HT1080 (cell line): ENCODE measurements around the gene AKR1C2. TPM values are rescaled to one million over a fixed set of nuclear protein-coding genes. Genes with fewer than 3 reads are reported as not detected.

Experiments
- small RNA-seq: library from RNA; depleted of rRNA; stranded (forward); fragments of <200 nt; gene quantifications from one replicate; pipeline ENCODE3, GENCODE V24; 2014
- total RNA-seq: library from RNA; depleted of rRNA; stranded (reverse); fragments of >200 nt; shearing (Covaris generic); gene quantifications from 2 replicates; pipeline ENCODE4 v1.2.3, GENCODE V29; 2014; rRNA removed

The AKR1C2 gene
- total RNA-seq, 1 experiment from 2014 or later: 1.5 TPM

Small RNA genes within 50 kb of the gene (small RNA-seq; reads per million reads assigned to genes)
- 0.27 reads per million, percentile 24 among the genes with 10 or more reads in this experiment for gene RF00096

Other genes starting within 250 kb of the AKR1C2 start
- not detected in 2 replicates for gene AKR1E2, start 177.7 kb downstream of the AKR1C2 start, total RNA-seq
- 3.1 and 3.9 TPM in 2 replicates for gene AKR1C1, start 40.4 kb downstream of the AKR1C2 start, total RNA-seq
- gene AKR1C3, start 90.6 kb upstream of the AKR1C2 start, total RNA-seq: 5.1 and 11.0 TPM in 2 replicates
- gene AKR1C8, start 181.3 kb upstream of the AKR1C2 start, total RNA-seq: not detected in 2 replicates
- gene AKR1C4, start 193.0 kb upstream of the AKR1C2 start, total RNA-seq: not detected in 2 replicates